ENCODE results near the gene UBE2E1. TPM values are rescaled to one million over a fixed set of nuclear protein-coding genes. Genes with fewer than 3 reads are reported as not detected.
A peak's percentile ranks its signal among the peaks of the same experiment; 100 is the strongest.

The UBE2E1 gene
- total RNA-seq, 1 experiment from 2014 or later = 102 TPM

GRCh38 chr3:23895181-23895580, 89.4 kb downstream of the UBE2E1 start:
- POLR2A ChIA-PET (ENCODE audit: unreplicated experiment) = no interaction called here
- BruUV-seq (replicated peaks) = no TSS peak
- H3K36me3 ChIP-seq (ENCODE audit: low read depth) = peaks cover 61% of the 10 kb centered on the region

GRCh38 chr3:23900744-23901143, 95.0 kb downstream of the UBE2E1 start:
- no TSS peak for BruUV-seq (replicated peaks)
- no peak for TF ChIP-seq CTCF (conservative IDR thresholded peaks at IDR 0.05)
- ChIA-PET POLR2A (ENCODE audit: unreplicated experiment) (no interaction called here), CTCF (interaction anchor here (0.7 kb wide), 1 partner anchor 12 kb away, joined by 12 read pairs; no protein-coding TSS in a partner anchor)
- Histone ChIP-seq H3K4me3 (no peak overlapping the region), H3K36me3 (ENCODE audit: low read depth) (peaks cover 29% of the 10 kb centered on the region), H3K27me3 (ENCODE audit: insufficient read depth, low read depth) (no peaks in the 10 kb centered on the region), H2AFZ (no peak overlapping the region), H4K20me1 (ENCODE audit: insufficient read depth) (no peaks in the 10 kb centered on the region), H3K9me2 (ENCODE audit: insufficient read depth) (no peaks in the 10 kb centered on the region), H3K4me2 (no peak overlapping the region), H3K9me3 (ENCODE audit: insufficient read depth, low read depth) (no peaks in the 10 kb centered on the region), H3K27ac (no peak overlapping the region), H3K4me1 (replicated peaks; ENCODE audit: insufficient read depth) (no peaks in the 10 kb centered on the region; the same call in 1 of the 2 replicates), H3K79me2 (ENCODE audit: low read depth) (0 out of 2 replicates have a peak, but pooled peaks cover 3% of the 10 kb centered on the region), H3F3A (ENCODE audit: insufficient read depth, low read depth) (0 out of 2 replicates have a peak, but pooled peaks cover 3% of the 10 kb centered on the region)
- DNase-seq = no peak
- intact Hi-C loops (cut with micrococcal nuclease; ENCODE audit: unreplicated experiment) = no loop called here

More at GRCh38 chr3:23895181-23895580, 89.4 kb downstream of the UBE2E1 start:
- H3K9me3 ChIP-seq (ENCODE audit: insufficient read depth, low read depth) = no peaks in the 10 kb centered on the region
- H3K27me3 ChIP-seq (ENCODE audit: insufficient read depth, low read depth) = no peaks in the 10 kb centered on the region
- H3K4me3 ChIP-seq = no peak overlapping the region
- intact Hi-C loops (cut with micrococcal nuclease; ENCODE audit: unreplicated experiment) = no loop called here
- no peak overlapping the region for H2AFZ ChIP-seq
- DNase-seq = no peak
- no peak overlapping the region for H3K4me2 ChIP-seq
- H3K79me2 ChIP-seq (ENCODE audit: low read depth) = peaks cover 23% of the 10 kb centered on the region
- CTCF ChIA-PET = no interaction called here
- TF ChIP-seq CTCF (conservative IDR thresholded peaks at IDR 0.05) (no peak), EZH2 (IDR thresholded peaks at IDR 0.05; ENCODE audit: low read depth) (no peak)
- H3K4me1 ChIP-seq (replicated peaks; ENCODE audit: insufficient read depth) = no peaks in the 10 kb centered on the region
- H4K20me1 ChIP-seq (ENCODE audit: insufficient read depth) = peaks cover 13% of the 10 kb centered on the region; the same call in 1 of the 2 replicates
- H3K9me2 ChIP-seq (ENCODE audit: insufficient read depth) = no peaks in the 10 kb centered on the region
- H3F3A ChIP-seq (ENCODE audit: insufficient read depth, low read depth) = peaks cover 27% of the 10 kb centered on the region; the same call in 1 of the 2 replicates
- no peak overlapping the region for H3K27ac ChIP-seq

GRCh38 chr3:23904545-23904944, 98.8 kb downstream of the UBE2E1 start:
- Histone ChIP-seq H3F3A (ENCODE audit: insufficient read depth, low read depth) (peaks cover 10% of the 10 kb centered on the region; the same call in 1 of the 2 replicates), H3K27me3 (ENCODE audit: insufficient read depth, low read depth) (no peaks in the 10 kb centered on the region), H3K27ac (0 out of 2 replicates have a peak overlapping the region, but pooled peaks have one; percentile 10), H3K9me2 (ENCODE audit: insufficient read depth) (no peaks in the 10 kb centered on the region), H3K4me2 (no peak overlapping the region), H3K36me3 (ENCODE audit: low read depth) (peaks cover 27% of the 10 kb centered on the region), H3K4me1 (replicated peaks; ENCODE audit: insufficient read depth) (no peaks in the 10 kb centered on the region; the same call in 1 of the 2 replicates), H2AFZ (no peak overlapping the region), H4K20me1 (ENCODE audit: insufficient read depth) (no peaks in the 10 kb centered on the region), H3K9me3 (ENCODE audit: insufficient read depth, low read depth) (no peaks in the 10 kb centered on the region), H3K79me2 (ENCODE audit: low read depth) (0 out of 2 replicates have a peak, but pooled peaks cover 3% of the 10 kb centered on the region), H3K4me3 (no peak overlapping the region)
- no TSS peak for BruUV-seq (replicated peaks)
- ChIA-PET POLR2A (ENCODE audit: unreplicated experiment) (interaction anchor here (0.6 kb wide), 1 partner anchor 703 kb away, joined by 7 read pairs; no protein-coding TSS in a partner anchor), CTCF (no interaction called here)
- no peak for DNase-seq
- TF ChIP-seq EZH2 (IDR thresholded peaks at IDR 0.05; ENCODE audit: low read depth) = no peak
- TF ChIP-seq CTCF (conservative IDR thresholded peaks at IDR 0.05) = no peak
- intact Hi-C loops (cut with micrococcal nuclease; ENCODE audit: unreplicated experiment) = no loop called here

Measured in PC-9 (cell line).